ENCODE results near the gene CCDC171. TPM values are rescaled to one million over a fixed set of nuclear protein-coding genes. Genes with fewer than 3 reads are reported as not detected.

Gene CCDC171
- total RNA-seq, 1 experiment from 2014 or later: 2.4 TPM

GRCh38 chr9:16001856-16002255 is 449.0 kb downstream of the CCDC171 start:
- H3K36me3 Mint-ChIP-seq (ENCODE audit: insufficient read depth in 1 of 3, low read depth in 3 of 3): no peaks in the 10 kb centered on the region

More at GRCh38 chr9:16001856-16002255, 449.0 kb downstream of the CCDC171 start:
- no peak for TF ChIP-seq CTCF (conservative IDR thresholded peaks at IDR 0.05)
- Histone ChIP-seq H4K5ac (ENCODE audit: insufficient read length, low read depth, low read length) (no peak overlapping the region), H2BK120ac (ENCODE audit: low read depth, low read length, poor library complexity, severe bottlenecking) (no peak overlapping the region), H3K79me1 (ENCODE audit: insufficient read depth, low read depth, low read length, poor library complexity, severe bottlenecking) (no peaks in the 10 kb centered on the region), H3K27me3 (ENCODE audit: insufficient read depth, low read length) (no peaks in the 10 kb centered on the region), H3K27ac (ENCODE audit: insufficient read length, low read depth, low read length) (no peak overlapping the region), H4K20me1 (ENCODE audit: control insufficient read depth, insufficient read depth, insufficient read length) (no peaks in the 10 kb centered on the region), H3K23ac (ENCODE audit: insufficient read length, low read depth, low read length) (no peak overlapping the region), H2BK5ac (ENCODE audit: insufficient read length, low read length) (no peak overlapping the region), H3K56ac (ENCODE audit: insufficient read length, low read depth, low read length) (no peak overlapping the region), H2AK5ac (ENCODE audit: insufficient read length, low read length) (no peak overlapping the region), H2BK15ac (ENCODE audit: low read depth, low read length) (no peak overlapping the region), H3K14ac (ENCODE audit: insufficient read depth, low read length) (no peak overlapping the region), H3K18ac (ENCODE audit: insufficient read length, low read depth, low read length) (no peak overlapping the region), H4K8ac (replicated peaks; ENCODE audit: insufficient read length, low read depth, low read length) (no peak overlapping the region), H2BK12ac (ENCODE audit: insufficient read length, low read depth, low read length) (no peak overlapping the region), H3K79me2 (ENCODE audit: insufficient read depth, low read length) (no peaks in the 10 kb centered on the region), H3K4me2 (ENCODE audit: insufficient read depth, insufficient read length, low read length) (no peak overlapping the region), H3K9ac (ENCODE audit: extremely low read depth, insufficient read length, low read length) (no peak overlapping the region), H2BK20ac (ENCODE audit: low read depth, low read length, poor library complexity, severe bottlenecking) (no peak overlapping the region), H3T11ph (ENCODE audit: low read length) (no peak overlapping the region), H3K9me3 (ENCODE audit: control insufficient read depth, low read depth, low read length) (no peaks in the 10 kb centered on the region), H3K4ac (ENCODE audit: low read depth, low read length) (no peak overlapping the region), H3K4me1 (ENCODE audit: insufficient read depth, low read length) (no peaks in the 10 kb centered on the region), H4K91ac (ENCODE audit: insufficient read length, low read depth, low read length) (no peak overlapping the region), H3K23me2 (ENCODE audit: insufficient read length, low read depth, low read length, poor library complexity, severe bottlenecking) (no peaks in the 10 kb centered on the region), H2AFZ (ENCODE audit: low read length) (no peak overlapping the region)
- Mint-ChIP-seq H3K9me3 (peaks cover 0 to under 1% of the 10 kb centered on the region in 2 experiments; a peak in 1 of 5 replicates), H3K4me3 (no peak overlapping the region), H3K4me1 (peaks cover 9 to 15% of the 10 kb centered on the region in 2 experiments), H3K27me3 (ENCODE audit: low read depth) (no peaks in the 10 kb centered on the region), H3K27ac (no peak overlapping the region)
- no peak for DNase-seq
- no CpG with 5 or more reads among the region's 2 CpGs for WGBS (ENCODE audit: extremely low coverage, insufficient read length, low lambda C conversion rate)

All from H9 (cell line).